Activated CD4-positive, alpha-beta T cell treated with anti-CD3 and anti-CD28 coated beads, Interleukin-2, Interleukin-4, amounts not matched to agents 100 ng/mL and 50 ng/mL, durations not matched to agents 16 hours and 8 hours (primary cell): Measurements from ENCODE around the gene EEIG1.

Experiments
- DNase-seq: peaks from one replicate; pipeline ENCODE4 v3.0.0-alpha.2; 2020; ENCODE audit warnings: low spot score

Gene EEIG1

DNA sequence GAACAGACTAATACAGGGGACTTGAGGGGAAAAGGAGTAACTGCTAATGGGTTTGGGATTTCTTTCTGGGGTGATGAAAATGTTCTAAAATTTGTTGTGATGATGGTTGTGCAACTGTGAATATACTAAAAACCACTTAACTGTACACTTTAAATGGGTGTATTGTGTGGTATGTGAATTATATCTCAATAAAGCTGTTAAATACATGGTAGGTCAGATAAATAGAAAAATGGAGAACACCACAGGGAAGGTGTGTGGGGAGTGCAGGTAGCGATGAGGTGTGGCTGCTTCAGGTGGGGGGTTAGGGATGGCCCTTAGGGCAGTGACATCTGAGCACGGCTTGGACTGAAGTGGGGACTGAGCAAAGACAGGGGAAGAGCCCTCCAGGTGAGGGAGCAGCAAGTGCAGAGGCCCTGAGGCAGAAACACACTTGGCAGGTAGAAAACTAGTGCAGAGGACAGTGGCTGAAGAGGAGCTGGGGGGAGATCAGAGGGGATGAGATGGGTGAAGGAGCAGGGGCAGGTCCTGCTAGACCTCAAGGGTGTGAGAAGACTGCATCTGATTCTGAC lies 20.9 kb downstream of the EEIG1 start:
- no peak for DNase-seq

DNA sequence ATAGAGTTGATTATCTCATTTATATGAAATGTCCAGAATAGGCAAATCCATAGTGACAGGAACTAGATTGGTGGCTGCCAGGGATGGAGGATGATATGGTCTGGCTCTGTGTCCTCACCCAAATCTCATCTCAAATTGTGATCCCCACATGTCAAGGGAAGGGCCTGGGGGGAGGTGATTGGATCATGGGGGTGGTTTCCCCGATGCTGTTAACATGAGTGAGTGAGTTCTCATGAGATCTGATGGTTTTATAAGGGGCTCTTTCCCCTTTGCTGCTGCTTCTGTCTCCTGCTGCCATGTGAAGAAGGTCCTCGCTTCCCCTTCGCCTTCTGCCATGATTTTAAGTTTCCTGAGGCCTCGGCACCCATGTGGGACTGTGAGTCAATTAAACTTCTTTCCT lies 21.4 kb downstream of the EEIG1 start:
- no peak for DNase-seq

GRCh38 chr9:127958728-127959127 lies 22.1 kb downstream of the EEIG1 start:
- no peak for DNase-seq

DNA sequence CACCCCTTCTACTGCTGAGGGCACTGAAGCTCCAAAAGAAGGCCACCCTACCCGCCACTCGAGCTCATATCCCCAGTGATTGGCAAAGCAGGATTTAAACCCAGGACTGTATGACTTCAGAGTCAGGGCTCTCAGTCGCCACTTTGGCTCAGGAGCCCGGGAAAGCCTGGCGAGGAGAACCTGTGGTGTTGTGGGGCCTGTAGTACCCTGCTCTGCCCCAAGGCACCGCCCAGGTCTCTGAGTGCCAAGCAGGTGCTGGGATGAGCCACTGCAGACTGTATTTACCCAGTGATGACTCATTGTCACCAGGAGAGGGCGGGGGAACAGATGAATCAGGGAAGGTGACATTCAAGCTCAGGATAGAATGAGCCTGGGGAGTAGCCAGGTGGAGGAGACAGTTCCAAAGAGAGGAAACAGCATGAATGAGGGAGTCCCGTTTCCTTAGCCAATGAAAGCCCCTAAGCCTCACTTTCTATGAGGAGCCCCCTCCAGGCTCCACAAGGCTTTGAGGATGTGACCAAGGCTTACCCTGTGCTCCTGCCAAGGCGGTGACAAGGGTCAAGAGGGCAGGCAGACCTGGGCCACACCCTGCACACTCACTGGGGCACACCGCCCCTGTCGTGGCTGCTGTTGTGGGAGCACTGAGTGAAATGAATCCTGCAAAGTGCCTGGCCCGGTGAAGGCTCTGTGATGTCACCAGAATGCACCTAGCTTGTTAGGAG lies 25.3 kb downstream of the EEIG1 start:
- DNase-seq = peak; percentile 85

GRCh38 chr9:127954831-127955293 lies 25.9 kb downstream of the EEIG1 start:
- DNase-seq = no peak

DNA sequence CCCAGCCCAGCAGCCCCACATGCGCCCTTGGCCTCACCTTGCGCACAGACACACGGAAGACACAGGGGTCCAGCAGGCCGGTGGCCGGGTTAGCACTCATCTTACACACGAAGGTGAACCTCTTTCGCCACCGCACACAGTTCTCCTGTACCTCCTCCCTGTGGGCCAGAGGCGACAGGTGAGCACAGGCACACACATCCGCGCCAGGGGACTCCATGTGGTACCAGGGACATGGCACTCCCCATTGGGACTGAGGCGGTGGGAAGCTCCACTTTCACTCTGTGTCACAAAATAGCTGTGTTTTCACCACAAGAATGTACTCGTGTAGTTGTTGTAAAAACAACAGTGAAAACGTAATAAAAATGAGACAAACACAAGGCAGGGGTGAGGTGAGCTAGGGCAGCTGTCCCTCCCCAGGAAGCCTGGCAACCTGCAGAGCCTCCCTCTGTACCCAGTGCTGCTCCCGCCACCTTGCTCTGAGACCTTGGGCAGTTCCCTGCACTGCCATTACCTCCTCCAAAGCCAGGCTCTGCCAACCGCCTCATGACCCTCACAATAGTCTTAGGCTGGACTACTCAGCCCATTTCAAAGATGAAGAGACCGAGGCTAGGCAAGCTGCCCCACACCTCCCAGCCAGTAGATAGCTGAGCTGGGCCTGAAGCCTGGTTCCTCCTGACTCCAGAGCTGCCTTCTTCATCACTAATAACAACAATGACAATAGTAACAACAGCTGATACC lies 26.9 kb downstream of the EEIG1 start:
- no peak for DNase-seq

GRCh38 chr9:127953154-127953553 lies 27.6 kb downstream of the EEIG1 start:
- DNase-seq = no peak

GRCh38 chr9:127950513-127951289 lies 30.1 kb downstream of the EEIG1 start:
- DNase-seq = no peak

DNA sequence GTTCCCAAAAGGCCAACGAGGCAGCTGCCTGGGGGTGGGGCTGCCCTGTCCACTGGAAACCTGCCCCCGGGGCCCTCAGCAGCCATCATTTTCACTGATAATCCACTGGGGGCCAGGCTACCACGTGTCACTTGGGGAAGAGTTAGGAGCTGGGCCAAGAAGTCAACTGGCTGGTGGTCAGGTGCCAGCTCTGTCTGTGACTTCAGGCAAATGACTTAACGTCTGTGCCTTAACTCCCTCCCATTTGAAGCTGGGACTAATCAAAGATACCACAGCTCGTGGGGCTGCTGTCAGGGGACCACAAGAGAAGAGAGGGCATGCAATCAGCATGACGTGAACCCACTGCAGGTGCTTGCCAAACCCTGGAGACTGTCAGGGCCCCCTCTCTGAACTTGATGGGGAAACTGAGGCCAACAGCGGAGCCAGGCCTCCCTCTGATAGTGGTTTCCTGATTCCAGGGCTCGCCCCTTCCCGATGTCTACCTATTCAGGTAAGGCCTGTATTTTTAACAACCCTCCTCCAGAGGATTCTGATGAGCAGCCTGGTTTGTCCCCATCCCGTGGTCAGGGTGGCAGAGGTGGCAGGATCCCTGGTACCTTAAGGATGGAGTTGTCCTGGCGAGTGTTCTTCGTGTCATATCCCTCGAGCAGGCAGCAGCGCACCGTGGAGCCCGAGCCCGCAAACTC lies 30.8 kb downstream of the EEIG1 start:
- no peak for DNase-seq

DNA sequence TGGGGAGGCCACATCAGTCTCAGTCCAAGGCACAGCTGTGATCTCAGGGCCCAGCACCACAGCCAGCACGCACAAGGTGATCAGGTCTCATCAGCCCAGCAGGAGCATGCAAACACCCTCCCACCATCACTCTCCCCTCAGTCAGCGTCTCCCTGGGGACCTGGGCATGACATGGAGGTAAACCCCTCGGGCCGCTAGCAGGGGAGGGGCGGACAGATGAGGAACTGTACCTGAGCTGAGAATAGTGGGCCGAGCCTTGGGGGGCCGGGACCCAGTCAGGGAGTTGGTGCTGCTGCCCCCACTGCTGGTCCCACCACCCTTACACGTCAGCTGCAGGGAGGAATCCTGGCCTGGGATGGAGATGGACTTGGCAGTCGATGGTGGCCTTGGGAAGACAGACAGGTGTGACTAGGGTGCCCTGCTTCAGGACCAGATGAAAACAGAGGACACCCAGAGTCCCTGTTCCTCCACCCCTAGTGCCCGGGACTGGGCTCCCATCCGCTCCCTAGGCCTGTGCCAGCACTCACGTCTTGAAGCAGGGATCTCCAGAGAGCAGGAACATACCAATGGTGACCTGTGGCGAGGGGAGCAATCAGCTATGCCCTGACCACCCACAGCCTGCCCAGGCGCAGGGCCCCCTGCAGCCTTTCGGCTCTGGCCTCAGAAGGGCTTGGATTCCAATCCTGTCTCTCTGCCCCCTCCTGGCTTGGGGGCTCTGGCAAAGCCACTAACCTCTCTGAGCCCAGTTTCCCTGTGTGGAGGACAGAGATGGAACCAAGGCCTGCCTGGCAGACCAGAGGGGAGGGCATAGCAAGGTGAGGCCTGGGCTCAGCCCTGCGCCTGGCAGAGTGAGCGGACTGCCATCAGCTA lies 32.7 kb downstream of the EEIG1 start:
- DNase-seq = no peak

DNA sequence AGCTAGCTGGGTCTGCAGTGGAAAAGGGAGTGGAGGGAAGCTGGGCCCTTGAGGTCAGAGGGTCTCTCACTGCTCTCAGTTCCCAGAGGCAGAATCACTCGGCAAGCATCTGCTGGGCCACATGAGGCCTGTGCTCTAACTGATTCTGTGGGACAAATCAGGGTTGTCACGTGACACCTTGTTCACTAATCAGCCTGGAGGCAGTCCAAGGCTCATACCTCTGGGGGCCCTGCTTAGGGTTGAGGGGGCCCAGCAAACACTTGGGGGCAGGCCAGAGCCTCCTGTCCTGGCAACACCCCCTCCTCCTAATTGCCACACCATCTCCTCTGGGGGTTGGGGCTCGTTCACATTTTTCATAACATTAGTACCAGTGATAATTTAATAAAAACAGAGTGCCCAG lies 34.1 kb downstream of the EEIG1 start:
- DNase-seq = no peak

- no peak for DNase-seq
These were observed 34.8 kb downstream of the EEIG1 start for GRCh38 chr9:127945942-127946341.

GRCh38 chr9:127945338-127945737 lies 35.5 kb downstream of the EEIG1 start:
- no peak for DNase-seq

DNA sequence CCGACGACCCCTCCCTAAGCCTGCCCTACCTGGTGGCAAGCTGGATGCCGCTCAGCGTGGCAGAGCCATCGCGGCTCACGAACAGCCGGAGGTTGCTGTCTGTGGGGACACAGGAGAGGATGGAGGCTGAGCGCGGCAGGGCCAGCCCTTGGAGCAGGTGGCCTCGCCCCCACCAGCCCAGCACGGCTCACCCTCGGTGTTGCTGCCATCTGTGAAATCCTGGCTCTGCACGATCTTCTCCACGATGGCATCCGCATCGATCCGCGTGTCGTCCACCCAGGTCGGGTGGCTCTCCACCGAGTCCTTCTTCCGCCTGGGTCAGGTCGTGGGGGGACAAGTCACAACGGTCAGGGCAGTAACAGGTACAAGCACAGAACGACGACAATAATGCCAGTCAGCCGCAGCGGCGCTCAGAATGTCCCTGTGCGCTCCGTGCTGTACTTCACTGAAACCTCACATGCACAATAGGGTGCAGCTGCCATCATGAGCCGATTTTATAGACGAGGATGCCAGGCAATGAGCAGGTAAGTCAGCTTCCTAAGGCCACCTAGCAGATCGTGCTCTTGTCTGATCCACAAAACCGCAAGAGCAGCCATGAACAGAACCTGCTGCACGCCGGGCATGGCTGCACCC lies 36.1 kb downstream of the EEIG1 start:
- DNase-seq = no peak

- DNase-seq = peak; percentile 81
These were observed 37.1 kb downstream of the EEIG1 start for GRCh38 chr9:127943731-127944144.

DNA sequence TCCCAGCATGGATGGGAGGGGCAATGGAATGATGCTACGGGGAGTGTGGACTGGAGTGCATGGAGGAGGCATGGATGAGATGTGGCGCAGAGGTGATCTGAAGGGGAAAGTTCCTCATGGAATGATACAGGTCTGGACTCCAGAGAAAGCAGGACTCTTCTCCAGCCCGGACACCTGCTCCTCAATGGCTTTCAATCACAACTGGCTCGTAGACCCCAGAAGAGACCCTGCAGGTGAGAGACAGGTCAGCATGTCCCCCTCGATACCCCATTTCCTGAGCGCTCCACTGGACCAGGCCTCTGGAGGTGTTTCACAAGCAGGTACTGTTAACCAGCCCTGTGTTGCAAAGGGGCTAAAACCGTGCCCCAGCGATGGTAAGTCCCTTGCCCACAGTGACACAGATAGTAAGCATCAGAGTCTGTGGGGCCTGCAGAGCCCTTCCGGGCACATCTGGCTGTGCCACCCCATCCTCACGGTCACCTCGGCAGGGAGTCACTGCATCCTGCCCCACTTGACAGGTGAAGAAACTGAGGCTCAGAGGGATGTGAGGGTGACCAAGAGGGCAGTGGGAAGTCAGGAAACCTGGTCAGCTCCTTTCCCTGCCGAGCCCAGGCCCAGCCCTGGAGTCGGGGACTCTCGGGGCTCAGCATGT lies 37.7 kb downstream of the EEIG1 start:
- DNase-seq = no peak

GRCh38 chr9:127942216-127943010 lies 38.4 kb downstream of the EEIG1 start:
- DNase-seq = peak; percentile 63

DNA sequence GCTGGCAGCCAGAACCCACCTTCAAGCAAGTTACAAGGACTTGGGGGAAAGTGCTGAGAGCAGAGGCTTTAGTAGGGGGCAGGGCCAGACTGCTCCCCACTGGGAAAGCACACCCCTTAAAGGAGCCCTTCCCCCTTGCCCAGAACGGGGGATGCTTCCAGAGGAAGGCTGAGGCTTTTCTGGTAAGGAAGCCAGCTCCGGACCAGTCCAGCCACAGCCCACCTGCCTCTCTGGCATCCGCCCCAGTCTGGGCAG lies 38.9 kb downstream of the EEIG1 start:
- DNase-seq = no peak
